HL-60 (cell line): ENCODE measurements around the gene TMEM123.

Experiments used
- GABPA ChIP-seq: IDR thresholded peaks from 2 replicates; pipeline ENCODE4 v1.6.1; 2012; ENCODE audit warnings: low read depth
- POLR2AphosphoS5 ChIP-seq: IDR thresholded peaks from 2 replicates; pipeline ENCODE4 v1.6.1; 2012; ENCODE audit warnings: low read depth
- TF ChIP-seq, protein P1 (sequence below): IDR thresholded peaks from one replicate; pipeline ENCODE4 v1.5.1; 2011; ENCODE audit warnings: low read length, control low read depth, inconsistent platforms; ENCODE audit not compliant: insufficient read depth
- TF ChIP-seq, protein P2 (sequence below): IDR thresholded peaks from 2 replicates; pipeline ENCODE4 v1.6.1; 2012; ENCODE audit warnings: low read depth; ENCODE audit not compliant: insufficient replicate concordance

DNA sequence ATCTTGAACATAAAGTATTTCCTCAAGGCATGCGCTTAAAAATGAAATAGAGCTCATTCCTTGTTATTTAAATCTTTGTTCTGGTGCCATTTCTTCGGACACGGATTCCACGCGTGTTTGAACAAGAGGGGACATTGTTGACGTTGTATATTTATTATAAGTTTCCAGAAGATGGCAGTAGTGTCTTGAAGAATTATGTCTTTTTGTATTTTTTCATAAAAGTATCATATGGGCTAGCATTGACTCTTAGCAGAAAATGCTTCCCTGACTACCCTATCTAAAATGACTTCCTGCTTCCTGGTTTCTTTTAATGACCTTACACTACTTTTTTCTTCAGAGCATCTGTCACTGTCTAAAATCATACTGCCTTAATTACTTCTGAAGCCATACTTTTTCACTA lies 85.2 kb downstream of the TMEM123 start:
- TF ChIP-seq, protein P1, sequence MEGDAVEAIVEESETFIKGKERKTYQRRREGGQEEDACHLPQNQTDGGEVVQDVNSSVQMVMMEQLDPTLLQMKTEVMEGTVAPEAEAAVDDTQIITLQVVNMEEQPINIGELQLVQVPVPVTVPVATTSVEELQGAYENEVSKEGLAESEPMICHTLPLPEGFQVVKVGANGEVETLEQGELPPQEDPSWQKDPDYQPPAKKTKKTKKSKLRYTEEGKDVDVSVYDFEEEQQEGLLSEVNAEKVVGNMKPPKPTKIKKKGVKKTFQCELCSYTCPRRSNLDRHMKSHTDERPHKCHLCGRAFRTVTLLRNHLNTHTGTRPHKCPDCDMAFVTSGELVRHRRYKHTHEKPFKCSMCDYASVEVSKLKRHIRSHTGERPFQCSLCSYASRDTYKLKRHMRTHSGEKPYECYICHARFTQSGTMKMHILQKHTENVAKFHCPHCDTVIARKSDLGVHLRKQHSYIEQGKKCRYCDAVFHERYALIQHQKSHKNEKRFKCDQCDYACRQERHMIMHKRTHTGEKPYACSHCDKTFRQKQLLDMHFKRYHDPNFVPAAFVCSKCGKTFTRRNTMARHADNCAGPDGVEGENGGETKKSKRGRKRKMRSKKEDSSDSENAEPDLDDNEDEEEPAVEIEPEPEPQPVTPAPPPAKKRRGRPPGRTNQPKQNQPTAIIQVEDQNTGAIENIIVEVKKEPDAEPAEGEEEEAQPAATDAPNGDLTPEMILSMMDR, result no peak
- TF ChIP-seq POLR2AphosphoS5 (no peak), GABPA (no peak)
- TF ChIP-seq, protein P2, sequence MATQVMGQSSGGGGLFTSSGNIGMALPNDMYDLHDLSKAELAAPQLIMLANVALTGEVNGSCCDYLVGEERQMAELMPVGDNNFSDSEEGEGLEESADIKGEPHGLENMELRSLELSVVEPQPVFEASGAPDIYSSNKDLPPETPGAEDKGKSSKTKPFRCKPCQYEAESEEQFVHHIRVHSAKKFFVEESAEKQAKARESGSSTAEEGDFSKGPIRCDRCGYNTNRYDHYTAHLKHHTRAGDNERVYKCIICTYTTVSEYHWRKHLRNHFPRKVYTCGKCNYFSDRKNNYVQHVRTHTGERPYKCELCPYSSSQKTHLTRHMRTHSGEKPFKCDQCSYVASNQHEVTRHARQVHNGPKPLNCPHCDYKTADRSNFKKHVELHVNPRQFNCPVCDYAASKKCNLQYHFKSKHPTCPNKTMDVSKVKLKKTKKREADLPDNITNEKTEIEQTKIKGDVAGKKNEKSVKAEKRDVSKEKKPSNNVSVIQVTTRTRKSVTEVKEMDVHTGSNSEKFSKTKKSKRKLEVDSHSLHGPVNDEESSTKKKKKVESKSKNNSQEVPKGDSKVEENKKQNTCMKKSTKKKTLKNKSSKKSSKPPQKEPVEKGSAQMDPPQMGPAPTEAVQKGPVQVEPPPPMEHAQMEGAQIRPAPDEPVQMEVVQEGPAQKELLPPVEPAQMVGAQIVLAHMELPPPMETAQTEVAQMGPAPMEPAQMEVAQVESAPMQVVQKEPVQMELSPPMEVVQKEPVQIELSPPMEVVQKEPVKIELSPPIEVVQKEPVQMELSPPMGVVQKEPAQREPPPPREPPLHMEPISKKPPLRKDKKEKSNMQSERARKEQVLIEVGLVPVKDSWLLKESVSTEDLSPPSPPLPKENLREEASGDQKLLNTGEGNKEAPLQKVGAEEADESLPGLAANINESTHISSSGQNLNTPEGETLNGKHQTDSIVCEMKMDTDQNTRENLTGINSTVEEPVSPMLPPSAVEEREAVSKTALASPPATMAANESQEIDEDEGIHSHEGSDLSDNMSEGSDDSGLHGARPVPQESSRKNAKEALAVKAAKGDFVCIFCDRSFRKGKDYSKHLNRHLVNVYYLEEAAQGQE, result no peak
